ENCODE measurements around the gene PAX9.

PAX9 gene

DNA sequence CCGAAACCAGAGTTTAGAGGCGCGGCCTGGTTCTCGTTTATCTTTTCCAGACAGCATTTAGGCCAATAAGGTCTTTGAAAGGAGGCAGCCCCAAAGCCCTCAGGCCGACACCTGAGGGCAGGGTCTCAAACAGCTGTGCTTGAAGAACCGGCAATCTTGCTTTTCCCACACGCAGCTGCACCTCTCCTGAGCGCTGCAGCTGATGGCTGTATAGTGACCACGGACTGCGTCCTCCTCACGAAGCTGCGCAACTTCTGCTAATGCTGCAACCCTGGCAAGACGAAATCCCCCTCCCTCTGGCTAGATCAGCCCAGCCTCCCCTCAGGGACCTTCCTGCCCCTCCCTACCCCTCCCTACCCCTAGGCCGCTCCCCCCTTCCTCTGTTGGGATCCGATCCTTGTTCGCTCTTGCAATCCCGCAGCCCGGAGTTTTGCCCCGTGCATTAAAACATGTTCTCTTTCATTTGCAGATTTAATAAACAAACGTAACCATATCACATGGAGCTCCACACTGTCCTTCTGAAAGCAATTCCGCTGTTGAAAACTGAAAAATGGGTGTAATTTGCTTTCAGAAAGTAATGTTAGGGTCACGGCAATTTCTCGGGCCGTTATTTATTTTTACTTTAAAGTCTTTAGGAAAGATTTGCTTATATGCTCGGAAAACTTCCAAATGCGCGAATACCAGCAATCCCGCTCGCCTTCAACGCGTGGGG is 4.8 kb upstream of the PAX9 start:
- no peak for DNase-seq

GRCh38 chr14:36657399-36658122 is 4.1 kb upstream of the PAX9 start:
- no peak for DNase-seq

DNA sequence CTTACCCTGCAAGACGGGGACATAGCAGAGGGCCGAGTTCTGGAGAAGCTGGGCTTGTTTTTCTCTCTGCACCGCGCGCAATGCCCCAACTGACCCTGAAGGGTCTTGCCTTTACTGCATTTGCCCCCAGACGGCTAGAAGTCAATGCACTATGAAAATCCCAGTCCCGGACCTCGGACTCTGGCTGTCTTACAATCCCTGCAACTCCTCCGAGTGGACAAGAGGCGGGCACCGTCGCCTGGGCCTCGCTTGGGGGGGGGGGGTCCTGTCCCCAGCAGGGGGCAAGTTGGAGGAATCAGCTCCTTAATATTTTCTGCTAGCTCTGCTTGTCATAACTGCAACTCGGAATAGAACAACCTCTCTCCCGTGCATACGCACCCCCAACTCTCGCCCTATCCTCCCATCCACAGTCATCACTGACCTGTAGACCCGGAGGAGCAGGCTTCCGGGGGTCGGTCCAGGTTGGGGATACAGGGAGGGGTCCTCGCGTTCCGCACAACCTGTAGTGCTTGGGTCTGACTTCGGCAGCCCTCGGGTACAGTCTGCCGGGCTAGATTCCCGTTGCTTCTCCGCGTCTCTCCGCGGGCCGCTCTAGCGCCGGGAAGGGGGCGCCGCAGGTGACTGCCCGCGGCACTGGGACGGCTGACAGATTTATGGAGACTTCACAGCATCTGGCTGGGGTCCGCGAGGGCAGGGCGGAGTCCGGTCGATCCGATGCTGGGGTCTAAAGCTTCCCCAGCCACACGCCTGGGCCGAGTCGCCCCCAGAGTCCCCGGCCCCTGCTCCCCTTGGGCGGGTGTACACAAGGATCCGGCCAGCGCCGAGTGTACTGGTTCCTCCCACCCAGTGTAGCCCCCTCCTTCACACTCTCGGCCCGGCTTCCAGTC is 3.3 kb upstream of the PAX9 start:
- no peak for DNase-seq

GRCh38 chr14:36659010-36659821 is 2.4 kb upstream of the PAX9 start:
- no peak for DNase-seq

GRCh38 chr14:36659822-36660735 is 1.6 kb upstream of the PAX9 start:
- DNase-seq, result no peak

DNA sequence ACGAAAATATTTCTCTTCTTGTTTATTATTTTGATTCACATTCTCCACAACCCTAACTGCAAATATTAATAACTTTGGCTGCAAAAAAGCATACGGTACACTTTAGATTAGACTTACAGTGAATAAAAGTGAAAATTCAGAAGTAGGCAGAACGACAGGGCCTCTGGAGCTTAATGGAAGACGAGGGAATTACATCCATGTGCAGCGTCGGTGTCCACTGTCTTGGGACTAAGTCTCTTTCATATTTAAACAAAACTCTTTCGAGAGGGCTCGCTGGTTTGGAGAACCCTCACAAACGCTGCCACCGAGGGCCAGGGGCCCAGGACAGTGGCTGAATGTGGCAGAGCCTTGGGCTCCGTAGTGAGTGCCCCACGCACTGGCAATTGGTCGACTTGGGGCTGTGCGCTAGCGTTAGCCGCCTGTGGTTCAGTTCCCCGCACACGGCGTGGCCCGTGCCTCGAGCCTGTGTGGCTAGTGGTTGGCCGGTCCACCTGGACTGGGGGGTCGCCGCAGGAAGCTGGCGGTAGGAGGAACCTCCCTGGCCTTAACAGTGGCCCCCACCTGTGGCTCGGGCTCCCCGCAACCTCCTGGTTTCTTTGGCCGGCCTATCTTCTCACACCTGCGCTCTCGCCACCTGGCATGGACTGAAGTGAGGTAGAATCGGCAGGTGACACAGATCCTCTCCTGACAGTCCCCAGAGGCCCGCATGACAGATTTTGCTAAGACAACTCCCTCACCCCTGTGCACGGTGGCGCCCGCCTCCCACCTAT is 739 bp upstream of the PAX9 start:
- DNase-seq, result peak; percentile 87

GRCh38 chr14:36662258-36662542 is 540 bp downstream of the PAX9 start:
- DNase-seq, result no peak

DNA sequence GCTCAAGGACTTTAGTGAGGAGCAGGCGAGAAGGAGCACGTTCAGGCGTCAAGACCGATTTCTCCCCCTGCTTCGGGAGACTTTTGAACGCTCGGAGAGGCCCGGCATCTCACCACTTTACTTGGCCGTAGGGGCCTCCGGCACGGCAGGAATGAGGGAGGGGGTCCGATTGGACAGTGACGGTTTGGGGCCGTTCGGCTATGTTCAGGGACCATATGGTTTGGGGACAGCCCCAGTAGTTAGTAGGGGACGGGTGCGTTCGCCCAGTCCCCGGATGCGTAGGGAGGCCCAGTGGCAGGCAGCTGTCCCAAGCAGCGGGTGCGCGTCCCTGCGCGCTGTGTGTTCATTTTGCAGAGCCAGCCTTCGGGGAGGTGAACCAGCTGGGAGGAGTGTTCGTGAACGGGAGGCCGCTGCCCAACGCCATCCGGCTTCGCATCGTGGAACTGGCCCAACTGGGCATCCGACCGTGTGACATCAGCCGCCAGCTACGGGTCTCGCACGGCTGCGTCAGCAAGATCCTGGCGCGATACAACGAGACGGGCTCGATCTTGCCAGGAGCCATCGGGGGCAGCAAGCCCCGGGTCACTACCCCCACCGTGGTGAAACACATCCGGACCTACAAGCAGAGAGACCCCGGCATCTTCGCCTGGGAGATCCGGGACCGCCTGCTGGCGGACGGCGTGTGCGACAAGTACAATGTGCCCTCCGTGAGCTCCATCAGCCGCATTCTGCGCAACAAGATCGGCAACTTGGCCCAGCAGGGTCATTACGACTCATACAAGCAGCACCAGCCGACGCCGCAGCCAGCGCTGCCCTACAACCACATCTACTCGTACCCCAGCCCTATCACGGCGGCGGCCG is 1.1 kb downstream of the PAX9 start:
- no peak for DNase-seq

DNA sequence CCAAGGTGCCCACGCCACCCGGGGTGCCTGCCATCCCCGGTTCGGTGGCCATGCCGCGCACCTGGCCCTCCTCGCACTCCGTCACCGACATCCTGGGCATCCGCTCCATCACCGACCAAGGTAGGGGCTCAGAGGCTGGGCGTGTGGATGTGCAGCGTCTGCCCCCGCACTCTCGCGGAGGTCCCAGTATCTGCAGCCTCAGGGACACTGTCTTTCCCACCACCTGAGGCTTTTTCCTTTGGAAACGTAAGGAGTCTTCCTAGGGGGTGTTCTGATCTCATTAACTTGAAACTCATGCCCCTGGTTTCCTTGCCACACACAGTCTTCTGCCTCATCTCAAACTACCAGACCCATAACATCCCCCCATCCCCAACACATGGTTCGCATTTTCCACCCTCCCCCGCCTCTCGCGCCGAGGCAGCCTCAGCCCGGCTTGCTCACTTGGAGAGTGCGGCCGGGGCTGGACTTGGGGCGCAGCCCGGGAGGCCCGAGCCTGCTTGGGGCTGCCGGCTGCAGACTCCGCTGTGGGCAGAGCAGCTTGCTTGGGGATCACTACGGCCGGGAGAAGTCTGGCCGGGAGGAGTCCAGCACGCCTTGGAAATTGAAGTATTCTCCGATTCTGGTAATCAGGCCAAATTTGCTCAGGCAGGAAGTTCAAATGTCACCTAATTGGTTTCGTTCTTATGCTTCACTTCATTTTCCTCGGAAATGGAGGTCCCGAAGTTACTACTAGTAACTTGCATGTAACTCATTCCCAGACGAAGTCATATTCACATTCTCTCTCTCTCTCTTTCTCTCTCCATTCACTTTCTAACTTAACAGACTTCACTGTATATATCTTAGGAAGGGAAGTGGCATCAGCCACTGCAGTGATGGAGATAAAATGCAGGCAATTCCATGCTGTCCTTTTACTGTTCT is 2.0 kb downstream of the PAX9 start:
- DNase-seq, result no peak

- no peak for DNase-seq
Observed at GRCh38 chr14:36664322-36665193, 2.9 kb downstream of the PAX9 start.

- no peak for DNase-seq
Observed at GRCh38 chr14:36665887-36666415, 4.3 kb downstream of the PAX9 start.

DNA sequence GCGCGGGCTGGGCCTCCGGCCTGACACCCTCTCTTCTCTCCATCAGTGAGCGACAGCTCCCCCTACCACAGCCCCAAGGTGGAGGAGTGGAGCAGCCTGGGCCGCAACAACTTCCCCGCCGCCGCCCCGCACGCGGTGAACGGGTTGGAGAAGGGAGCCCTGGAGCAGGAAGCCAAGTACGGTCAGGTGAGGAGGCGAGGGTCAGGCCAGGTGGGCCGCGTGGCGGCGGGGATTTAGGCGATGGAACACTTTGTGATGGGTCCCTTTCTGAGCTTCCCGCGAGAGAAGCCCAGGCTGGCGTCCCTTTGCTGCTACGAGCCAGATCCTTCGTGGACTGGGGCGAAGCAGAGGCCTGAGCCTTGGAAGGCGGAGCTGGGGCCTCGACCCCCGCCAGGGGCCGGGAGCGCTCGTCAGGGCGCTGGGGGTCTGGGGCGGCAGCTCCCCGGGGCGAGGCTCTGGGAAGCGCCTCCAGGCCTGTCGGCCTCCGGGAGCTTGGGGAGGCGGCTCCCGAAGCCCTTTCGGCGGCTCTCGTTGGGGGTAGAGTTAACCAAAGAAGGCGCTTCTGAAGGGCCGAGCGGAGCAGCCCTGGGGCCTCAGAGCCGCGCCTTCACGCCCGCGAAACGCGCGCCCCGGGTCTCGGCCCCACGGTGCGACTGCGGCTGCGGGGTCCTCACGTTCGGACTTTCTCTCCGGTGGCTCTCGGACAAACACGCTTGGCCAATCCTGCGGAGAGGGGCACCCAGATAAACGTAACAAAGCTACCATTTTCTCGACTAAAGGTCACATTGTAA is 5.0 kb downstream of the PAX9 start:
- no peak for DNase-seq

GRCh38 chr14:36667679-36668078 is 6.0 kb downstream of the PAX9 start:
- no peak for DNase-seq

GRCh38 chr14:36671149-36671548 is 9.5 kb downstream of the PAX9 start:
- DNase-seq, result no peak

- DNase-seq, result no peak
Observed at GRCh38 chr14:36672095-36672494, 10.4 kb downstream of the PAX9 start.

DNA sequence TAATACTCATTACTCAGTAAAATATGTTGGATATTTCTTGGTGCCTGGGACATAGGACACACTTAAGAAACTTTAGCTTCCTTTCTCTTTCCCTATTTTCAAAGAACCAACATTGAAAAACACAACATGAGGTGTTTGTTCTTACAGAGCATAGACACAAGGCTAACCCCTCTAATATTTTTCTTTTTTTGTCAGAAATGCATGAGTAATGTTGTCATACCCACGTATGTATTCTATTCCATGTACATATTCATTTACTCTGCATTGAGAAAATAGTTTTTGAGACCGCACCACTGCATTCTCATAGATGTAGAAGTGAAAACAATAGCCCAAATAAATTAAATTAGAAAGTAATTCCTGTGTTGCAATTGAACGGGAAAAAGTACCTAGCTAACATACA is 13.0 kb downstream of the PAX9 start:
- DNase-seq, result no peak

DNA sequence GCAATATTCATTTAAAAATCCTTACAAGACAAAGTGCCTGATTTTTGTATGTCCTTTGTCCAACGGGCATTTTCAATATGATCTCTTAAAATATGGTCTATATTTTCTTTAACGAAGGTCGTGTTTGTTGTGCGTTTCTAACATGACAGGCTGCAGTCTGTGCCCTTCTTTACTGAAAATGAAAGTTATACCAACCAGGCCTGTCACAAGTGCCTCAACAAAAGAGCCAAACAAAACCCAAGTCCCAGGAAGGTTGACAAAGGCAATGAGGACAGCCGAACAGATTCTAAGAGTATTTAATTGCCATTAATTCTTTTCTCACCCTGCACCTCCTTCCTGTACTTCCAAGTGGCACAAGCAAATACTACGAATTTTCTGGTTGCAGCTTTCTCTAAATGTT is 13.9 kb downstream of the PAX9 start:
- DNase-seq, result no peak

All from NCI-H2107 (cell line).